HFFc6 (cell line): ENCODE data around the gene HOOK1. TPM values are rescaled to one million over a fixed set of nuclear protein-coding genes. Genes with fewer than 3 reads are reported as not detected.

ENCODE experiments used
- DNase-seq: peaks from one replicate; pipeline ENCODE4 v3.0.0-alpha.2; 2018
- H3K27ac Mint-ChIP-seq: 2 replicates; pipeline ENCODE4 v1.8.0; 2020; ENCODE audit warnings: mild to moderate bottlenecking, mixed read lengths
- H3K27me3 Mint-ChIP-seq: 2 replicates; pipeline ENCODE4 v1.8.0; 2021; ENCODE audit warnings: mild to moderate bottlenecking, moderate library complexity, mixed read lengths; ENCODE audit not compliant: insufficient read depth
- H3K36me3 Mint-ChIP-seq: 2 replicates; pipeline ENCODE4 v1.8.0; 2021; ENCODE audit warnings: low read depth, mixed read lengths
- H3K4me1 Mint-ChIP-seq: 2 replicates; pipeline ENCODE4 v1.8.0; 2020; ENCODE audit warnings: low read depth, mixed read lengths
- H3K4me3 Mint-ChIP-seq: 2 replicates; pipeline ENCODE4 v1.8.0; 2020; ENCODE audit warnings: mild to moderate bottlenecking, moderate library complexity, mixed read lengths
- H3K9me3 Mint-ChIP-seq: 2 replicates; pipeline ENCODE4 v1.8.0; 2020; ENCODE audit warnings: mild to moderate bottlenecking, mixed read lengths
- CTCF ChIP-seq: fragments of 200-600 bp; sonication (generic); IDR thresholded peaks from 2 replicates; pipeline ENCODE4 v1.5.0; 2021; ENCODE audit warnings: antibody characterized with exemption, mild to moderate bottlenecking
- total RNA-seq, 6 experiments: library from RNA; stranded (reverse); fragmentation: NEBNext Ultra II Directional; extraction: Animal tissue kit (Norgen Biotek cat#: 25700); gene quantifications; 2 replicates in 1 of 6; 3 replicates in 5 of 6; pipeline ENCODE4 v1.2.3, GENCODE V29; 2021

HOOK1 gene
- total RNA-seq, 6 experiments from 2014 or later = not detected

- Mint-ChIP-seq H3K9me3 (no peaks in the 10 kb centered on the region), H3K4me3 (no peak overlapping the region), H3K4me1 (peaks cover 16% of the 10 kb centered on the region), H3K27me3 (peaks cover 10% of the 10 kb centered on the region), H3K27ac (no peak overlapping the region), H3K36me3 (no peaks in the 10 kb centered on the region)
- no peak for TF ChIP-seq CTCF
- DNase-seq = no peak
Measured at GRCh38 chr1:59898927-59899326, 84.2 kb downstream of the HOOK1 start.

- DNase-seq = no peak
- Mint-ChIP-seq H3K4me1 (peaks cover 16% of the 10 kb centered on the region), H3K4me3 (no peak overlapping the region), H3K9me3 (no peaks in the 10 kb centered on the region), H3K36me3 (no peaks in the 10 kb centered on the region), H3K27ac (no peak overlapping the region), H3K27me3 (peaks cover 10% of the 10 kb centered on the region)
- TF ChIP-seq CTCF = no peak
Measured at GRCh38 chr1:59900640-59901039, 85.9 kb downstream of the HOOK1 start.

GRCh38 chr1:59901770-59902388 lies 87.1 kb downstream of the HOOK1 start:
- peak; percentile 6 for DNase-seq
- Mint-ChIP-seq H3K9me3 (no peaks in the 10 kb centered on the region), H3K36me3 (no peaks in the 10 kb centered on the region), H3K27ac (no peak overlapping the region), H3K4me1 (peaks cover 16% of the 10 kb centered on the region), H3K4me3 (no peak overlapping the region), H3K27me3 (peaks cover 6% of the 10 kb centered on the region)
- no peak for TF ChIP-seq CTCF

GRCh38 chr1:59903141-59903754 lies 88.5 kb downstream of the HOOK1 start:
- Mint-ChIP-seq H3K9me3 (no peaks in the 10 kb centered on the region), H3K4me3 (no peak overlapping the region), H3K27me3 (peaks cover 6% of the 10 kb centered on the region), H3K27ac (no peak overlapping the region), H3K4me1 (peaks cover 16% of the 10 kb centered on the region), H3K36me3 (no peaks in the 10 kb centered on the region)
- TF ChIP-seq CTCF = peak; percentile 59
- DNase-seq = no peak

GRCh38 chr1:59906931-59907330 lies 92.2 kb downstream of the HOOK1 start:
- Mint-ChIP-seq H3K9me3 (no peaks in the 10 kb centered on the region), H3K27me3 (peaks cover 3% of the 10 kb centered on the region), H3K27ac (no peak overlapping the region), H3K4me1 (peaks cover 2% of the 10 kb centered on the region; the same call in 1 of the 2 replicates), H3K4me3 (no peak overlapping the region), H3K36me3 (no peaks in the 10 kb centered on the region)
- TF ChIP-seq CTCF = no peak
- no peak for DNase-seq
